ENCODE measurements around the gene MEFV. TPM values are rescaled to one million over a fixed set of nuclear protein-coding genes. Genes with fewer than 3 reads are reported as not detected.
A peak's percentile ranks its signal among the peaks of the same experiment; 100 is the strongest.

Gene MEFV
- polyA plus RNA-seq (2012; ENCODE audit: missing spikeins), result 0.51 TPM

DNA sequence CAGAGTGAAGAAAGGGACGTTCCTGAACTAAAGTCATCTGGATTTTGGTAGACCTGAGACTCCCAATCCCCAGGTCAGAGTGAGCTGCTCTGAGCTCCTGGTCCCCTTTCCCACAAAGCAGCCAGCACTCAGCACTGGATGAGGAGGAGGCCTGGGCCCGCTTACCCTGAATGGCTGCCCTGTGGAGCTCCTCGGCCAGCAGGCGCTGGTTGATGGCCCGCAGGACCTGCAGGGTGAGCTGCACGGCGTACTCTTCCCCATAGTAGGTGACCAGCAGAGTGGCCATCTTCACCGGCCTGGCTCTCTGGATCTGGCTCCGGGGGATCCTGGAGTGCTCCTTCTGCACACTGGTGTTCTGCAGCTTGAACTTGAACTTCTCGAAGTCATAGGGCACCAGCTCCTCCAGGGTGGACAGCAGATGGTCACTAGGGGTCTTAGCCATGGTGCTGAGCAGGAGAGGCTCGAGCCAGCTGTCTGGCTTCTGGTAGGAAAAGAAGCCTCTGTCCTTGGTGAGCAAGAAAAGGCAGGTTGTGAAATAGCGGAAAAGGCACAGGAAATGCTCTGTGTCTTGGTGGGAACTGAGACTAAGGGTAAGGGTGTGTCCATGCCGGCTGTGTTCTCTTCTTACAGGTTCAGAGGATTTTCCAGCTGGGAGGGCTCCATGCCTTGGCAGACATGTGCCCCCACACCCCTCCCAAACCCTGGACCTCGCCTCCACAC is at the start of gene MEFV:
Gene MEFV, minus strand, starts transcription at position 488 of the 720 bp plus-strand sequence. Its CDS starts 46 bp downstream, at position 442.
- DNase-seq (ENCODE audit: insufficient read length) (no peak), FAIRE-seq (no peak)
- TF ChIP-seq TAF1 (IDR thresholded peaks at IDR 0.05; ENCODE audit: borderline replicate concordance, low read depth, low read length) (no peak), POLR2AphosphoS5 (IDR thresholded peaks at IDR 0.05; ENCODE audit: low read depth, low read length) (no peak), POLR2A (IDR thresholded peaks at IDR 0.05; ENCODE audit: low read depth, low read length) (no peak)

GRCh38 chr16:3306078-3306477 is 49.6 kb upstream of the MEFV start:
- no peak for DNase-seq (ENCODE audit: insufficient read length)
- TF ChIP-seq POLR2AphosphoS5 (IDR thresholded peaks at IDR 0.05; ENCODE audit: low read depth, low read length) (no peak), POLR2A (IDR thresholded peaks at IDR 0.05; ENCODE audit: low read depth, low read length) (no peak), TAF1 (IDR thresholded peaks at IDR 0.05; ENCODE audit: borderline replicate concordance, low read depth, low read length) (no peak)
- no peak for FAIRE-seq

GRCh38 chr16:3305109-3306068 is 49.0 kb upstream of the MEFV start, which contains the start of the genes TIGD7 and ZNF75A:
TSS of gene TIGD7 (minus strand) at chr16:3305430. CDS start at chr16:3300614, 4,816 bp downstream.
TSS of gene ZNF75A (plus strand) at chr16:3305497. CDS start at chr16:3308429, 2,932 bp downstream.
- FAIRE-seq, result peak; percentile 88
- peak; percentile 81 for DNase-seq (ENCODE audit: insufficient read length)
- peak; percentile 52; the same call in 1 of the 2 replicates for TF ChIP-seq TAF1 (IDR thresholded peaks at IDR 0.05; ENCODE audit: borderline replicate concordance, low read depth, low read length)
- TF ChIP-seq POLR2A (IDR thresholded peaks at IDR 0.05; ENCODE audit: low read depth, low read length), result peak; percentile 92
- TF ChIP-seq POLR2AphosphoS5 (IDR thresholded peaks at IDR 0.05; ENCODE audit: low read depth, low read length), result peak; percentile 89

- TF ChIP-seq POLR2AphosphoS5 (IDR thresholded peaks at IDR 0.05; ENCODE audit: low read depth, low read length) (no peak), TAF1 (IDR thresholded peaks at IDR 0.05; ENCODE audit: borderline replicate concordance, low read depth, low read length) (no peak), POLR2A (IDR thresholded peaks at IDR 0.05; ENCODE audit: low read depth, low read length) (no peak)
- DNase-seq (ENCODE audit: insufficient read length) (no peak), FAIRE-seq (peak; percentile 30)
Observed at GRCh38 chr16:3304370-3304769, 47.9 kb upstream of the MEFV start.

- TF ChIP-seq POLR2A (IDR thresholded peaks at IDR 0.05; ENCODE audit: low read depth, low read length) (no peak), TAF1 (IDR thresholded peaks at IDR 0.05; ENCODE audit: borderline replicate concordance, low read depth, low read length) (no peak), POLR2AphosphoS5 (IDR thresholded peaks at IDR 0.05; ENCODE audit: low read depth, low read length) (no peak)
- FAIRE-seq (no peak), DNase-seq (ENCODE audit: insufficient read length) (no peak)
Observed at GRCh38 chr16:3295783-3296182, 39.4 kb upstream of the MEFV start.

GRCh38 chr16:3295209-3295608 is 38.8 kb upstream of the MEFV start:
- DNase-seq (ENCODE audit: insufficient read length), result no peak
- TF ChIP-seq TAF1 (IDR thresholded peaks at IDR 0.05; ENCODE audit: borderline replicate concordance, low read depth, low read length) (no peak), POLR2AphosphoS5 (IDR thresholded peaks at IDR 0.05; ENCODE audit: low read depth, low read length) (no peak), POLR2A (IDR thresholded peaks at IDR 0.05; ENCODE audit: low read depth, low read length) (no peak)
- no peak for FAIRE-seq

- DNase-seq (ENCODE audit: insufficient read length), result no peak
- no peak for FAIRE-seq
- no peak for TF ChIP-seq POLR2AphosphoS5 (IDR thresholded peaks at IDR 0.05; ENCODE audit: low read depth, low read length)
- no peak for TF ChIP-seq POLR2A (IDR thresholded peaks at IDR 0.05; ENCODE audit: low read depth, low read length)
- TF ChIP-seq TAF1 (IDR thresholded peaks at IDR 0.05; ENCODE audit: borderline replicate concordance, low read depth, low read length), result no peak
Observed at GRCh38 chr16:3292604-3293003, 36.2 kb upstream of the MEFV start.

DNA sequence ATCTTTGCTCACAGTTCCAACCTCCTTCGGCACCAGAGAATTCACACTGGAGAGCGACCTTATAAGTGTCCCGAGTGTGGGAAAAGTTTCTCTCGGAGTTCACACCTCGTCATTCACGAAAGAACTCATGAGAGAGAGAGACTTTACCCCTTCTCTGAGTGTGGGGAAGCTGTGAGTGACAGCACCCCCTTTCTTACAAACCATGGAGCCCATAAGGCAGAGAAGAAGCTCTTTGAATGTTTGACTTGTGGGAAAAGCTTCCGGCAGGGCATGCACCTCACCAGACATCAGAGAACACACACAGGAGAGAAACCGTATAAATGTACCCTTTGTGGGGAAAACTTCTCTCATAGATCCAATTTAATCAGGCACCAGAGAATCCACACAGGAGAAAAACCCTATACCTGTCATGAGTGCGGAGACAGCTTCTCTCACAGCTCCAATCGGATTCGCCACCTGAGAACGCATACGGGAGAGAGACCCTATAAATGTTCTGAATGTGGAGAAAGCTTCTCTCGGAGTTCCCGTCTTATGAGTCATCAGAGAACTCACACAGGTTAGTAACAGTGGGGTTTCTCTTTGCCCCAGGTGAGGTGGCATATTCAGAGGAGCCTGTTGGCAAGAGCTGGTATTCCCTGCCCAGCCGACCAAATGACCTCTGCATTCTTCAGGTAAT is 33.7 kb upstream of the MEFV start:
- TF ChIP-seq TAF1 (IDR thresholded peaks at IDR 0.05; ENCODE audit: borderline replicate concordance, low read depth, low read length) (no peak), POLR2A (IDR thresholded peaks at IDR 0.05; ENCODE audit: low read depth, low read length) (no peak), POLR2AphosphoS5 (IDR thresholded peaks at IDR 0.05; ENCODE audit: low read depth, low read length) (no peak)
- no peak for DNase-seq (ENCODE audit: insufficient read length)
- FAIRE-seq, result no peak

DNA sequence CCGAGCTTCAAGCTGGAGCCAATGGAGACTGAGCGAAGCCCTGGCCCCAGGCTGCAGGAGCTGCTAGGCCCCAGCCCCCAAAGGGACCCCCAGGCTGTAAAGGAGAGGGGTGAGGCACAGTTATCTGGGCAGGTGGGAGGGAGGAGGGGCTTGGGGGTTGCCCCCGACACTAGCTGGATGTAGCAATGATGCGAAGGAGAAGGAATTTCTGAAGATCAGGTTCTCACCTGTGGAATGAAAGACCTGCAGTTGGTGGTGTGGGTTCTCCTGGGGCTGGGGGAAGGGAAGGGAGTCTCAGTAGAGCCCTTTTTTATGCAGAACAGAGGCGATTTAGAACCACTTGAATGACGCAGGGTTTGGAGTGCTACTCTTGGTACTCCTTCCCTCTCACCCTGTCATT is 28.7 kb upstream of the MEFV start:
- TF ChIP-seq POLR2AphosphoS5 (IDR thresholded peaks at IDR 0.05; ENCODE audit: low read depth, low read length) (no peak), TAF1 (IDR thresholded peaks at IDR 0.05; ENCODE audit: borderline replicate concordance, low read depth, low read length) (no peak), POLR2A (IDR thresholded peaks at IDR 0.05; ENCODE audit: low read depth, low read length) (no peak)
- FAIRE-seq, result no peak
- DNase-seq (ENCODE audit: insufficient read length), result no peak

- no peak for DNase-seq (ENCODE audit: insufficient read length)
Observed at GRCh38 chr16:3283543-3284447, 27.4 kb upstream of the MEFV start.

More at GRCh38 chr16:3283543-3284447, 27.4 kb upstream of the MEFV start:
- TF ChIP-seq TAF1 (IDR thresholded peaks at IDR 0.05; ENCODE audit: borderline replicate concordance, low read depth, low read length) (no peak), POLR2A (IDR thresholded peaks at IDR 0.05; ENCODE audit: low read depth, low read length) (no peak), POLR2AphosphoS5 (IDR thresholded peaks at IDR 0.05; ENCODE audit: low read depth, low read length) (no peak)
- FAIRE-seq, result peak; percentile 30

Measured in GM12892 (cell line).